C4-2B (cell line): ENCODE data around the gene TMEM158.

Source experiments
- ZFX ChIP-seq: fragments of 450-650 bp; IDR thresholded peaks from 2 replicates; pipeline ENCODE4 v1.6.1; 2017
- TF ChIP-seq, protein P1 (sequence below): fragments of 450-650 bp; conservative IDR thresholded peaks from 2 replicates; pipeline ENCODE4 v1.5.1; 2017; ENCODE audit warnings: mild to moderate bottlenecking

DNA sequence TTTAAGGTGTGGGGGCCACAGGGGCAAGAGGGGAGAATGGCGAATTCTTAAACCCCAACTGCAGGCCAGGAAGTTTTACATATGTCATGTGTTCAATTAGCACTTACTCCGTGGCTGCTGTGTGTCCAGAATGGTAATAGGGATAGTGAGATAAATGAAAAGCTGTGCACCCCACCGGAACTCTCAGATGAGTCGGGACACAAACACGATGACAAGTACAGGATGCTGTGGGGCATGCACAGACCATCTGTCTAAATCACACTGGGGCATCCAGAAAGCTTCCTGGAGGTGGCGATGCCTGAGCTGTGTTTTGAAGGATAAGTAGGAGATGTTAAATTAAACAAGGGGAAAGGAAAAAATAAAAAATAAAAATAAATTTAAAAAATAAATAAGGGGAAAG lies 18.3 kb upstream of the TMEM158 start:
- TF ChIP-seq, protein P1, sequence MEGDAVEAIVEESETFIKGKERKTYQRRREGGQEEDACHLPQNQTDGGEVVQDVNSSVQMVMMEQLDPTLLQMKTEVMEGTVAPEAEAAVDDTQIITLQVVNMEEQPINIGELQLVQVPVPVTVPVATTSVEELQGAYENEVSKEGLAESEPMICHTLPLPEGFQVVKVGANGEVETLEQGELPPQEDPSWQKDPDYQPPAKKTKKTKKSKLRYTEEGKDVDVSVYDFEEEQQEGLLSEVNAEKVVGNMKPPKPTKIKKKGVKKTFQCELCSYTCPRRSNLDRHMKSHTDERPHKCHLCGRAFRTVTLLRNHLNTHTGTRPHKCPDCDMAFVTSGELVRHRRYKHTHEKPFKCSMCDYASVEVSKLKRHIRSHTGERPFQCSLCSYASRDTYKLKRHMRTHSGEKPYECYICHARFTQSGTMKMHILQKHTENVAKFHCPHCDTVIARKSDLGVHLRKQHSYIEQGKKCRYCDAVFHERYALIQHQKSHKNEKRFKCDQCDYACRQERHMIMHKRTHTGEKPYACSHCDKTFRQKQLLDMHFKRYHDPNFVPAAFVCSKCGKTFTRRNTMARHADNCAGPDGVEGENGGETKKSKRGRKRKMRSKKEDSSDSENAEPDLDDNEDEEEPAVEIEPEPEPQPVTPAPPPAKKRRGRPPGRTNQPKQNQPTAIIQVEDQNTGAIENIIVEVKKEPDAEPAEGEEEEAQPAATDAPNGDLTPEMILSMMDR: peak; percentile 27
- no peak for TF ChIP-seq ZFX
